Type B pancreatic cell (in vitro differentiated cells): ENCODE data around the gene HACD4. TPM values are rescaled to one million over a fixed set of nuclear protein-coding genes. Genes with fewer than 3 reads are reported as not detected.

Experiments
- DNase-seq: peaks from one replicate; pipeline ENCODE4 v3.0.0; 2021; ENCODE audit warnings: mixed read lengths; ENCODE audit not compliant: unreplicated experiment; ENCODE audit errors: extremely low spot score
- H3K27ac Mint-ChIP-seq: 2 replicates; pipeline ENCODE4 v1.8.0; 2021; ENCODE audit warnings: mild to moderate bottlenecking, mixed read lengths
- H3K27me3 Mint-ChIP-seq: 2 replicates; pipeline ENCODE4 v1.8.0; 2021; ENCODE audit warnings: mixed read lengths
- H3K36me3 Mint-ChIP-seq: 2 replicates; pipeline ENCODE4 v1.8.0; 2021; ENCODE audit warnings: mixed read lengths
- H3K4me1 Mint-ChIP-seq: one replicate; pipeline ENCODE4 v1.8.0; 2021; ENCODE audit warnings: mixed read lengths; ENCODE audit not compliant: unreplicated experiment
- H3K4me3 Mint-ChIP-seq: 2 replicates; pipeline ENCODE4 v1.8.0; 2021; ENCODE audit warnings: mild to moderate bottlenecking, mixed read lengths
- H3K9me3 Mint-ChIP-seq: 2 replicates; pipeline ENCODE4 v1.8.0; 2021; ENCODE audit warnings: mixed read lengths
- CTCF ChIP-seq: fragments of 200-600 bp; sonication (generic); conservative IDR thresholded peaks from 2 replicates; pipeline ENCODE4 v1.5.0; 2021; ENCODE audit warnings: antibody characterized with exemption, mild to moderate bottlenecking
- total RNA-seq: library from RNA; stranded (reverse); gene quantifications from 2 replicates; pipeline ENCODE4 v1.2.1, GENCODE V29; 2021; ENCODE audit warnings: low replicate concordance

The HACD4 gene
- total RNA-seq, 1 donor from 2014 or later = 0.72 TPM

- H3K9me3 Mint-ChIP-seq = peaks cover 4% of the 10 kb centered on the region
- no peaks in the 10 kb centered on the region for H3K4me1 Mint-ChIP-seq
- H3K4me3 Mint-ChIP-seq = no peak overlapping the region
- H3K27ac Mint-ChIP-seq = no peak overlapping the region
- peaks cover 8% of the 10 kb centered on the region for H3K36me3 Mint-ChIP-seq
- TF ChIP-seq CTCF = no peak
- no peak for DNase-seq
- no peaks in the 10 kb centered on the region for H3K27me3 Mint-ChIP-seq
Observed at GRCh38 chr9:21001581-21001980, 29.9 kb downstream of the HACD4 start.

GRCh38 chr9:20997503-20998076 lies 33.9 kb downstream of the HACD4 start:
- no peak overlapping the region for H3K4me3 Mint-ChIP-seq
- H3K9me3 Mint-ChIP-seq = peaks cover 4% of the 10 kb centered on the region
- no peaks in the 10 kb centered on the region for H3K27me3 Mint-ChIP-seq
- no peak for DNase-seq
- no peak for TF ChIP-seq CTCF
- peaks cover 28% of the 10 kb centered on the region for H3K36me3 Mint-ChIP-seq
- no peak overlapping the region for H3K27ac Mint-ChIP-seq
- peaks cover 5% of the 10 kb centered on the region for H3K4me1 Mint-ChIP-seq

DNA sequence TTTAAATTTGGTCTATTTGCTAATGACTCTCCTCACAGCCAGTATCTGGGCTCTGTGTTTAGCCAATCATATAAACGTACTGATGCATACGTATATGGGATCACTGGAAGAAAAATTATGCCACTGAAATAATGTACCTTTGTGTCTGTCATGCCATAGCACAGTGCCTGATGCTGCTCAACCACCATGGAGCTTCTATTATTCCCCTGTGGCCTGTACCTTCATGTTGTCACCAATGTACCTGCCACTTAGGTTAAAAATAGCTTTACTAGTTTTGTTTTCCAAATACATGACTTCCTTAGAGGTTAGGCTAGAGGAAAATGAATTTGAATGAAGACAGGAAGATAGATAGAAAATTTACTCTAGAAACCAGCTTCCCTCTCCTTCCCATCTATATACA lies 34.6 kb downstream of the HACD4 start:
- peaks cover 4% of the 10 kb centered on the region for H3K9me3 Mint-ChIP-seq
- no peak for TF ChIP-seq CTCF
- peaks cover 32% of the 10 kb centered on the region for H3K36me3 Mint-ChIP-seq
- H3K27me3 Mint-ChIP-seq = no peaks in the 10 kb centered on the region
- peaks cover 5% of the 10 kb centered on the region for H3K4me1 Mint-ChIP-seq
- DNase-seq = no peak
- H3K27ac Mint-ChIP-seq = no peak overlapping the region
- no peak overlapping the region for H3K4me3 Mint-ChIP-seq

GRCh38 chr9:20995616-20996015 lies 35.8 kb downstream of the HACD4 start:
- H3K4me3 Mint-ChIP-seq = no peak overlapping the region
- peaks cover 40% of the 10 kb centered on the region for H3K36me3 Mint-ChIP-seq
- peaks cover 5% of the 10 kb centered on the region for H3K4me1 Mint-ChIP-seq
- DNase-seq = no peak
- H3K27ac Mint-ChIP-seq = no peak overlapping the region
- H3K27me3 Mint-ChIP-seq = no peaks in the 10 kb centered on the region
- peaks cover 4% of the 10 kb centered on the region for H3K9me3 Mint-ChIP-seq
- no peak for TF ChIP-seq CTCF

DNA sequence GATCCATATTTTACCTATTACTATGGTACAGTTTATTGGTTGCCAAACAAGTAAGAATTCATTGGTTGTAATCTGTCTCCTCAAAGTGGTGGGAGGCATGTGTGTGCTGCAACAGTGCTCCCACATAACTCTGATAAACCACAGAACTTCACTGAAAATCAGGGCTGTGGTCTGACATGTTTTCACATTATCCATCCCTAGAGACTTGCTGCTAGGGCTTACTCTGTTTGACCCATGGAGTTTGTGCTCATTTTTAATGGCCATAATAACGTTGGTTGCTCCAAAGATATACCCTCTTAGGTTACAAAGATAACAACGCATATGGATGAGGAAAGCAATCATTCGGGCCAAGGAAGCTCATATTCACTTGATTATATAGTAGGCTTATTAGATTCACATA lies 37.0 kb downstream of the HACD4 start:
- TF ChIP-seq CTCF = no peak
- no peak overlapping the region for H3K4me3 Mint-ChIP-seq
- H3K9me3 Mint-ChIP-seq = no peaks in the 10 kb centered on the region
- no peak for DNase-seq
- H3K4me1 Mint-ChIP-seq = peaks cover 5% of the 10 kb centered on the region
- peaks cover 48% of the 10 kb centered on the region for H3K36me3 Mint-ChIP-seq
- no peaks in the 10 kb centered on the region for H3K27me3 Mint-ChIP-seq
- H3K27ac Mint-ChIP-seq = no peak overlapping the region

- Mint-ChIP-seq H3K36me3 (peaks cover 50% of the 10 kb centered on the region), H3K4me3 (no peak overlapping the region), H3K27ac (no peak overlapping the region), H3K27me3 (no peaks in the 10 kb centered on the region), H3K4me1 (peaks cover 5% of the 10 kb centered on the region), H3K9me3 (no peaks in the 10 kb centered on the region)
- DNase-seq = no peak
- no peak for TF ChIP-seq CTCF
Observed at GRCh38 chr9:20990867-20991266, 40.6 kb downstream of the HACD4 start.
